K562 (cell line): Measurements from ENCODE around the gene SMOC2. TPM values are rescaled to one million over a fixed set of nuclear protein-coding genes. Genes with fewer than 3 reads are reported as not detected.

Experiments used
- ATAC-seq: fragments of 200-7000 bp; cut with Tn5 transposase; 3 replicates; pipeline ENCODE4 v1.9.1; 2020; ENCODE audit warnings: moderate library complexity
- BruUV-seq: library from RNA; stranded (reverse); fragments of 400-500 nt; replicated peaks from 2 replicates; lab custom pipeline; 2021; lab: Mats Ljungman, UMichigan
- CTCF ChIA-PET: fragments of 300-600 bp; formaldehyde crosslinking; extraction: SDS; loops from one replicate; lab custom pipeline; 2021; ENCODE audit warnings: low intra/inter-chr PET ratio; lab: Yijun Ruan, JAX
- POLR2A ChIA-PET: fragments of 300-600, 350-650 bp; sonication (Branson Sonifier 250); formaldehyde crosslinking; extraction: SDS; loops from one replicate; lab custom pipeline; 2021; ENCODE audit warnings: antibody characterized with exemption, inconsistent platforms; lab: Yijun Ruan, JAX
- DNase-seq, 4 experiments: peaks; one replicate each; pipeline versions ENCODE4 v3.0.0 to v3.0.0-alpha.2; 2011 to 2018; ENCODE audit warnings: low spot score in 3 of 4, mixed read lengths in 3 of 4; ENCODE audit errors: extremely low read depth in 1 of 4
- FAIRE-seq: peaks from 2 replicates; lab custom pipeline; 2011; peaks lifted over from hg19 to GRCh38; lab: Jason Lieb, UNC
- H2AFZ ChIP-seq: 2 replicates; pipeline ENCODE4 v1.6.0; 2011; ENCODE audit warnings: low read depth, low read length, control low read depth, inconsistent platforms
- H3K27ac ChIP-seq: fragments of 200-600 bp; 3 replicates; pipeline ENCODE4 v1.8.0; 2011; ENCODE audit warnings: low read depth, mild to moderate bottlenecking, control low read depth, inconsistent platforms, low read length, moderate library complexity, mixed read lengths; ENCODE audit errors: extremely low read depth
- H3K27me3 ChIP-seq, 2 experiments: fragments of 300-600 bp in 1 of 2; 2 replicates in 1 of 2; 3 replicates in 1 of 2; pipeline versions ENCODE4 v1.6.0 to v1.8.0; 2011; ENCODE audit warnings: inconsistent platforms in 2 of 2, low read length in 2 of 2, mild to moderate bottlenecking in 1 of 2, mixed read lengths in 1 of 2, moderate library complexity in 1 of 2; ENCODE audit not compliant: control insufficient read depth in 2 of 2, insufficient read depth in 2 of 2
- H3K36me3 ChIP-seq: fragments of 300-600 bp; 3 replicates; pipeline ENCODE4 v1.8.0; 2011; ENCODE audit warnings: mild to moderate bottlenecking, low read length, inconsistent platforms; ENCODE audit not compliant: control insufficient read depth, insufficient read depth
- H3K4me1 ChIP-seq, 2 experiments: fragments of 200-600 bp in 1 of 2; replicated peaks in 1 of 2; 2 replicates in 1 of 2; 3 replicates in 1 of 2; pipeline versions ENCODE4 v1.5.1 to v1.8.0; 2011; ENCODE audit warnings: inconsistent platforms in 2 of 2, low read length in 2 of 2, mild to moderate bottlenecking in 1 of 2, mixed read lengths in 1 of 2, moderate library complexity in 1 of 2; ENCODE audit not compliant: control insufficient read depth in 2 of 2, insufficient read depth in 2 of 2
- H3K4me2 ChIP-seq: 2 replicates; pipeline ENCODE4 v1.6.1; 2011; ENCODE audit warnings: low read length, control low read depth, inconsistent platforms, mixed read lengths; ENCODE audit not compliant: insufficient read depth
- H3K4me3 ChIP-seq: fragments of 200-600 bp; sonication (generic), shearing (Covaris generic); 2 replicates; pipeline ENCODE4 v1.5.1; 2016; ENCODE audit warnings: control low read depth, inconsistent platforms
- H3K79me2 ChIP-seq: fragments of 200-600 bp; 3 replicates; pipeline ENCODE4 v1.8.0; 2011; ENCODE audit warnings: low read length, inconsistent platforms; ENCODE audit not compliant: control insufficient read depth, insufficient read depth
- H3K9ac ChIP-seq, 2 experiments: 2 replicates each; pipeline versions ENCODE4 v1.6.0 to v1.6.1; 2011; ENCODE audit warnings: low read depth in 2 of 2, low read length in 2 of 2, control low read depth in 1 of 2, inconsistent platforms in 1 of 2, mild to moderate bottlenecking in 1 of 2, mixed read lengths in 1 of 2; ENCODE audit not compliant: insufficient read depth in 1 of 2
- H3K9me1 ChIP-seq: one replicate; pipeline ENCODE4 v1.6.0; 2011; ENCODE audit warnings: inconsistent platforms, mild to moderate bottlenecking, low read length, moderate library complexity; ENCODE audit not compliant: control insufficient read depth, insufficient read depth
- H3K9me3 ChIP-seq: replicated peaks from 2 replicates; pipeline ENCODE4 v1.5.1; 2011; ENCODE audit warnings: low read depth, low read length, inconsistent platforms; ENCODE audit not compliant: control insufficient read depth, insufficient read depth
- H4K20me1 ChIP-seq: replicated peaks from 2 replicates; pipeline ENCODE4 v1.6.1; 2011; ENCODE audit warnings: low read length, inconsistent platforms, mixed read lengths; ENCODE audit not compliant: control insufficient read depth, insufficient read depth
- BMI1 ChIP-seq: fragments of 150-350 bp; IDR thresholded peaks from 2 replicates; pipeline ENCODE4 v1.6.1; 2014; ENCODE audit warnings: low read length
- CBX8 ChIP-seq: fragments of 200-600 bp; sonication (generic); IDR thresholded peaks from 2 replicates; pipeline ENCODE4 v1.6.1; 2012; ENCODE audit warnings: borderline replicate concordance, mixed run types, low read depth, mild to moderate bottlenecking, moderate library complexity, mixed read lengths, low read length, control low read depth, inconsistent platforms; ENCODE audit not compliant: poor library complexity, severe bottlenecking; ENCODE audit errors: extremely low read depth
- EHMT2 ChIP-seq: fragments of 450-650 bp; IDR thresholded peaks from 2 replicates; pipeline ENCODE4 v1.6.1; 2018; ENCODE audit warnings: antibody characterized with exemption
- ETV6 ChIP-seq, 3 experiments: fragments of 150-350 bp in 1 of 3; sonication (generic) in 1 of 3; formaldehyde crosslinking in 1 of 3; IDR thresholded peaks; 2 replicates each; pipeline versions ENCODE4 v1.6.1 to v1.8.0; 2014 to 2022; ENCODE audit warnings: borderline replicate concordance in 2 of 3, low read depth in 2 of 3, antibody characterized with exemption in 1 of 3, low read length in 1 of 3, mild to moderate bottlenecking in 1 of 3, missing genetic modification reagents in 1 of 3
- FOSL1 ChIP-seq: fragments of 200-800 bp; sonication (Bioruptor generic); conservative IDR thresholded peaks from 2 replicates; pipeline ENCODE4 v1.6.1; 2016; ENCODE audit warnings: missing genetic modification characterization, missing compliant biosample characterization
- ILF3 ChIP-seq: fragments of 450-650 bp; IDR thresholded peaks from 2 replicates; pipeline ENCODE4 v1.6.1; 2018; ENCODE audit warnings: antibody characterized with exemption, mild to moderate bottlenecking, moderate library complexity, borderline replicate concordance
- TOE1 ChIP-seq, 2 experiments: fragments of 450-650 bp in 1 of 2; sonication (generic) in 1 of 2; formaldehyde crosslinking in 1 of 2; IDR thresholded peaks; 2 replicates each; pipeline versions ENCODE4 v1.7.1 to v1.8.0; 2016 to 2022; ENCODE audit warnings: borderline replicate concordance in 2 of 2, mild to moderate bottlenecking in 2 of 2, antibody characterized with exemption in 1 of 2, inconsistent platforms in 1 of 2, low read depth in 1 of 2, missing genetic modification reagents in 1 of 2, moderate library complexity in 1 of 2
- ZFP30 ChIP-seq: fragments of 250-450 bp; sonication (Bioruptor Pico); IDR thresholded peaks from 2 replicates; pipeline ENCODE4 v1.8.0; 2022; ENCODE audit warnings: moderate library complexity, mild to moderate bottlenecking, inconsistent platforms, borderline replicate concordance
- ZNF134 ChIP-seq: fragments of 250-450 bp; sonication (Bioruptor Pico); conservative IDR thresholded peaks from 2 replicates; pipeline ENCODE4 v1.4.0; 2020
- ZNF146 ChIP-seq: IDR thresholded peaks from one replicate; pipeline ENCODE4 v1.6.1; 2018; ENCODE audit warnings: missing compliant biosample characterization; ENCODE audit not compliant: unreplicated experiment
- ZNF551 ChIP-seq: fragments of 250-450 bp; sonication (Bioruptor Pico); IDR thresholded peaks from 2 replicates; pipeline ENCODE4 v1.5.0; 2021; ENCODE audit warnings: mild to moderate bottlenecking, moderate library complexity
- ZNF592 ChIP-seq: fragments of 450-650 bp; IDR thresholded peaks from 2 replicates; pipeline ENCODE4 v1.6.1; 2017; ENCODE audit warnings: antibody characterized with exemption, mild to moderate bottlenecking
- ZNF75A ChIP-seq: fragments of 450-650 bp; formaldehyde crosslinking; IDR thresholded peaks from 2 replicates; pipeline ENCODE4 v1.4.0; 2020; ENCODE audit warnings: mild to moderate bottlenecking
- ZNF766 ChIP-seq: fragments of 200-800 bp; sonication (Bioruptor generic); conservative IDR thresholded peaks from 2 replicates; pipeline ENCODE4 v1.6.1; 2016; ENCODE audit warnings: missing genetic modification characterization, missing compliant biosample characterization
- WGBS: fragments of 100-300 bp; shearing (Covaris generic); methylation state at CpG from one replicate; pipeline ENCODE4 v1.1.6; 2016; ENCODE audit warnings: low coverage, mixed read lengths; ENCODE audit not compliant: insufficient coverage; ENCODE audit errors: missing lambda C conversion rate; 5-methylcytosine and 5-hydroxymethylcytosine counted together
- in situ Hi-C: fragments of 300-500 bp; cut with MboI; formaldehyde crosslinking; loops from 4 replicates; pipeline ENCODE4 v1.15.0; 2018; ENCODE audit warnings: inconsistent platforms, mixed read lengths
- intact Hi-C: fragments of 100-400 bp; cut with micrococcal nuclease; formaldehyde crosslinking; loops from 2 replicates; pipeline ENCODE4 v1.14.2; 2022
- polyA plus RNA-seq, 8 experiments: library from polyadenylated mRNA; depleted of rRNA in 4 of 8; stranded (reverse) in 5 of 8; unstranded in 3 of 8; fragments of >200 nt; fragmentation: Nextera tagmentation in 2 of 8; fragmentation: Illumina TruSeq in 1 of 8; extraction: Ambion mirVana in 2 of 8; extraction: Trizol in 1 of 8; gene quantifications; 2 replicates each; pipeline versions ENCODE4 v1.2.1 to v1.2.3, GENCODE V29; 2011 to 2014; ENCODE audit warnings: inconsistent platforms in 1 of 8, missing spikeins in 1 of 8
- total RNA-seq, 7 experiments: library from RNA; depleted of rRNA in 6 of 7; stranded (reverse); fragments of >200 nt in 6 of 7; fragmentation: Illumina TruSeq in 2 of 7; extraction: Trizol in 2 of 7; gene quantifications; 2 replicates each; pipeline versions ENCODE4 v1.2.1 to v1.2.3, GENCODE V29; 2011 to 2021; ENCODE audit warnings: low replicate concordance in 1 of 7

The SMOC2 gene
- total and polyA plus RNA-seq, 9 of the 15 experiments (the other 6 are each of a cell fraction or from before 2014, with no cell fraction given), result 0.45 to 2.3 (median 1.1) TPM

GRCh38 chr6:168516944-168517741, 76.2 kb downstream of the SMOC2 start:
- WGBS, result 22% methylated on average over 36 of the region's 37 CpGs
- no peaks in the 10 kb centered on the region for H4K20me1 ChIP-seq
- peaks cover 5 to 32% of the 10 kb centered on the region in 2 experiments; a peak in 4 of 5 replicates for H3K27me3 ChIP-seq
- no peak overlapping the region for H3K4me2 ChIP-seq
- in situ Hi-C loops, result no loop called here
- BruUV-seq, result no TSS peak
- H3K36me3 ChIP-seq, result no peaks in the 10 kb centered on the region
- H3K4me3 ChIP-seq, result no peak overlapping the region
- DNase-seq, result no peak
- H3K79me2 ChIP-seq, result no peaks in the 10 kb centered on the region
- H2AFZ ChIP-seq, result no peak overlapping the region
- H3K9me1 ChIP-seq, result peaks cover 4% of the 10 kb centered on the region
- ATAC-seq, result no peak
- intact Hi-C loops, result no loop called here
- no peaks in the 10 kb centered on the region; a peak in 2 of 5 replicates for H3K4me1 ChIP-seq
- ChIA-PET POLR2A (interaction anchor here (0.6 kb wide), 2 partner anchors 94 to 424 kb away, joined by 3 read pairs; no protein-coding TSS in a partner anchor), CTCF (no interaction called here)
- no peak overlapping the region for H3K9ac ChIP-seq
- FAIRE-seq, result no peak
- H3K27ac ChIP-seq, result no peak overlapping the region
- peaks cover 6% of the 10 kb centered on the region; the same call in 1 of the 2 replicates for H3K9me3 ChIP-seq
- TF ChIP-seq ILF3 (no peak), BMI1 (no peak), EHMT2 (no peak), ZNF766 (CRISPR knock-in tag) (no peak), ETV6 (IDR thresholded peaks at IDR 0.05; ENCODE audit: borderline replicate concordance in 1 of 2, low read depth in 2 of 2, low read length in 1 of 2) (no peak), ETV6 (CRISPR knock-in tag; IDR thresholded peaks at IDR 0.05; ENCODE audit: borderline replicate concordance) (no peak), ZFP30 (CRISPR knock-in tag) (no peak), ZNF146 (CRISPR knock-in tag) (no peak), ZNF75A (CRISPR knock-in tag) (no peak), ZNF592 (no peak), ZNF551 (CRISPR knock-in tag) (no peak), CBX8 (no peak), TOE1 (IDR thresholded peaks at IDR 0.05; ENCODE audit: borderline replicate concordance) (no peak), TOE1 (CRISPR knock-in tag; IDR thresholded peaks at IDR 0.05; ENCODE audit: borderline replicate concordance, low read depth) (no peak), FOSL1 (no peak), ZNF134 (CRISPR knock-in tag) (no peak)
